ENCODE data around the gene MYO15B.

MYO15B gene

GRCh38 chr17:75661531-75661930 lies 73.9 kb downstream of the MYO15B start:
- Histone ChIP-seq H3K9me2 (ENCODE audit: low read depth, low read length) (no peaks in the 10 kb centered on the region), H3K79me2 (ENCODE audit: insufficient read depth, low read length) (peaks cover 5% of the 10 kb centered on the region), H3F3A (ENCODE audit: insufficient read depth, low read length) (peaks cover 10% of the 10 kb centered on the region; the same call in 1 of the 2 replicates), H3K36me3 (ENCODE audit: insufficient read depth, low read length) (peaks cover 52% of the 10 kb centered on the region), H3K4me3 (ENCODE audit: low read depth, low read length, poor library complexity, severe bottlenecking) (no peak overlapping the region), H2AFZ (ENCODE audit: low read length) (no peak overlapping the region), H3K4me2 (ENCODE audit: low read length) (no peak overlapping the region), H3K27me3 (ENCODE audit: insufficient read depth, low read length) (no peaks in the 10 kb centered on the region), H3K27ac (ENCODE audit: low read depth, low read length, poor library complexity, severe bottlenecking) (no peak overlapping the region), H4K20me1 (ENCODE audit: insufficient read depth, low read length) (no peaks in the 10 kb centered on the region), H3K9me3 (ENCODE audit: low read length) (no peaks in the 10 kb centered on the region), H3K9ac (ENCODE audit: low read length) (no peak overlapping the region), H3K4me1 (ENCODE audit: insufficient read depth, low read length, severe bottlenecking) (peaks cover 33% of the 10 kb centered on the region)
- no peak for TF ChIP-seq CTCF (IDR thresholded peaks at IDR 0.05; ENCODE audit: low read length)
- no peak for TF ChIP-seq EZH2 (IDR thresholded peaks at IDR 0.05; ENCODE audit: borderline replicate concordance, low read length)

GRCh38 chr17:75662511-75662910 lies 74.9 kb downstream of the MYO15B start:
- peaks cover 13% of the 10 kb centered on the region for H3K79me2 ChIP-seq (ENCODE audit: insufficient read depth, low read length)
- H3K9me3 ChIP-seq (ENCODE audit: low read length), result no peaks in the 10 kb centered on the region
- no peak overlapping the region for H2AFZ ChIP-seq (ENCODE audit: low read length)
- peaks cover 45% of the 10 kb centered on the region for H3K36me3 ChIP-seq (ENCODE audit: insufficient read depth, low read length)
- H3K4me1 ChIP-seq (ENCODE audit: insufficient read depth, low read length, severe bottlenecking), result peaks cover 33% of the 10 kb centered on the region
- H3K27ac ChIP-seq (ENCODE audit: low read depth, low read length, poor library complexity, severe bottlenecking), result peak overlapping the region; percentile 95
- no peak for TF ChIP-seq CTCF (IDR thresholded peaks at IDR 0.05; ENCODE audit: low read length)
- H3F3A ChIP-seq (ENCODE audit: insufficient read depth, low read length), result peaks cover 10% of the 10 kb centered on the region; the same call in 1 of the 2 replicates
- H3K4me3 ChIP-seq (ENCODE audit: low read depth, low read length, poor library complexity, severe bottlenecking), result no peak overlapping the region
- no peak overlapping the region for H3K4me2 ChIP-seq (ENCODE audit: low read length)
- no peak overlapping the region for H3K9ac ChIP-seq (ENCODE audit: low read length)
- H3K27me3 ChIP-seq (ENCODE audit: insufficient read depth, low read length), result no peaks in the 10 kb centered on the region
- H4K20me1 ChIP-seq (ENCODE audit: insufficient read depth, low read length), result no peaks in the 10 kb centered on the region
- H3K9me2 ChIP-seq (ENCODE audit: low read depth, low read length), result no peaks in the 10 kb centered on the region

- TF ChIP-seq CTCF (IDR thresholded peaks at IDR 0.05; ENCODE audit: low read length), result no peak
- TF ChIP-seq EZH2 (IDR thresholded peaks at IDR 0.05; ENCODE audit: borderline replicate concordance, low read length), result no peak
- Histone ChIP-seq H3K4me2 (ENCODE audit: low read length) (peak overlapping the region; percentile 92), H3K4me3 (ENCODE audit: low read depth, low read length, poor library complexity, severe bottlenecking) (peak overlapping the region; percentile 95), H3K27ac (ENCODE audit: low read depth, low read length, poor library complexity, severe bottlenecking) (peak overlapping the region; percentile 95), H3K27me3 (ENCODE audit: insufficient read depth, low read length) (no peaks in the 10 kb centered on the region), H2AFZ (ENCODE audit: low read length) (no peak overlapping the region), H3K79me2 (ENCODE audit: insufficient read depth, low read length) (peaks cover 28% of the 10 kb centered on the region), H3K9me2 (ENCODE audit: low read depth, low read length) (no peaks in the 10 kb centered on the region), H3F3A (ENCODE audit: insufficient read depth, low read length) (peaks cover 10% of the 10 kb centered on the region; the same call in 1 of the 2 replicates), H3K9ac (ENCODE audit: low read length) (no peak overlapping the region; the same call in 1 of the 2 replicates), H3K9me3 (ENCODE audit: low read length) (no peaks in the 10 kb centered on the region), H3K36me3 (ENCODE audit: insufficient read depth, low read length) (peaks cover 44% of the 10 kb centered on the region), H3K4me1 (ENCODE audit: insufficient read depth, low read length, severe bottlenecking) (peaks cover 46% of the 10 kb centered on the region), H4K20me1 (ENCODE audit: insufficient read depth, low read length) (no peaks in the 10 kb centered on the region)
Observed at GRCh38 chr17:75664099-75664549, 76.5 kb downstream of the MYO15B start.
